Spleen (tissue), 7 donors: ENCODE measurements around the gene CYP2J2.

Experiments
- CTCF ChIP-seq, 11 experiments: fragments of 200-600 bp in 7 of 11; fragments of 450-650 bp in 4 of 11; sonication (generic) in 4 of 11; IDR thresholded peaks in 8 of 11; conservative IDR thresholded peaks in 3 of 11; 1 replicate in 7 of 11; 2 replicates in 4 of 11; pipeline versions ENCODE4 v1.4.0 to v1.8.0; 2016 to 2021; ENCODE audit warnings: antibody characterized with exemption in 11 of 11, inconsistent platforms in 4 of 11, mild to moderate bottlenecking in 1 of 11
- POLR2AphosphoS5 ChIP-seq, 3 donors: sonication (generic); formaldehyde crosslinking; IDR thresholded peaks; one replicate each; pipeline ENCODE4 v1.5.1; 2017; ENCODE audit warnings: antibody characterized with exemption in 3 of 3
- donor health status: DM: no; HTN: no; CAD: no; lungs with moderate emphysema.
- donor health status: DM: no; HTN: no; CAD: no.
- donor health status: DM: no; HTN: no; CAD: no.

GRCh38 chr1:59947047-59947938 lies 20.7 kb upstream of the CYP2J2 start:
- TF ChIP-seq POLR2AphosphoS5 (IDR thresholded peaks at IDR 0.05) (no peak), CTCF (IDR thresholded peaks at IDR 0.05 in 8 of 11, conservative IDR thresholded peaks at IDR 0.05 in 3 of 11) (peak; percentile 44 to 90 (median 78))
